HS-27A (cell line): Measurements from ENCODE around the gene BEAN1.
"Not testable (repeated sequence)": the region's sequence is repeated elsewhere in the genome, so short reads cannot be mapped to it uniquely, and the experiment has no call there.

Source experiments
- DNase-seq: peaks from one replicate; pipeline ENCODE4 v3.0.0-alpha.2; 2012; ENCODE audit warnings: low read depth, missing footprints

Gene BEAN1

DNA sequence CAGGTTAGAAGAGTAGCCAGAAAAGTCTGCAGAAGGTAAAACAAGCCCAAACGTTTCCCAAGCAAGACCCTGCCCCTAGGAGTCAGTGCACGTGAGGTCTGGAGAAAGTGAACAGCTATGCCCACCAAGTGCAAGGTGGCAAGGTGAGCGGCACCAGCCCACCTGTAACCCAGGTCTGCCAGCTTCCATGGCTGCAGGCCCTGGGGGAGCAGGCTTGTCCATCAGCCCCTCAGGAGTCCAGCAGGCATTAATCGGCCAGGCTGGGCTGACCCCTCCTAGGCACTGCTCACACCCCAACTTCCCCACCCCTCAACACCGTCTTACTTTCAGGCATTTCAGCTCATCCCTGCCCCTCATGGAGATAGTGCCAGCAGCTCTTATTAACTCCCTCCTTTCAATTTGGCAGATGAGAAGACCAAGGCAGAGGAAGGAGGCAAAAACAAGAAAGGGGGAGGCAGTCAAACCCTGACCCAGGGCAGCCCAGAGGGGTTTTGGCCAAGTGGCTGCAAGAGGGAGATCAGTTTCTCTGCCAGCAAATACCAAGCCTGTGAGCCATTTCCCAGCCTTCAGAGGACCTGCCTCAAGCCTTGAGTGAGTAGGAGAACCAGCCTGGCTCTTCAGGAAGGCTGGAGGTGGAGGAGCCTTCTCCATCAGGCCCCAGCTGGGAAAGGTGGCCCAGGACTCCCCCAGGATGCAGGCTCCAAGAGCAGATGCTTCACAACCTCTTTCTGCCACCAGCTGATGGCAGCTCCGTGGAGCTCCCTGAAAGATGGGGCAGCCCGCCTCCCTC lies 14.7 kb downstream of the BEAN1 start:
- no peak for DNase-seq

DNA sequence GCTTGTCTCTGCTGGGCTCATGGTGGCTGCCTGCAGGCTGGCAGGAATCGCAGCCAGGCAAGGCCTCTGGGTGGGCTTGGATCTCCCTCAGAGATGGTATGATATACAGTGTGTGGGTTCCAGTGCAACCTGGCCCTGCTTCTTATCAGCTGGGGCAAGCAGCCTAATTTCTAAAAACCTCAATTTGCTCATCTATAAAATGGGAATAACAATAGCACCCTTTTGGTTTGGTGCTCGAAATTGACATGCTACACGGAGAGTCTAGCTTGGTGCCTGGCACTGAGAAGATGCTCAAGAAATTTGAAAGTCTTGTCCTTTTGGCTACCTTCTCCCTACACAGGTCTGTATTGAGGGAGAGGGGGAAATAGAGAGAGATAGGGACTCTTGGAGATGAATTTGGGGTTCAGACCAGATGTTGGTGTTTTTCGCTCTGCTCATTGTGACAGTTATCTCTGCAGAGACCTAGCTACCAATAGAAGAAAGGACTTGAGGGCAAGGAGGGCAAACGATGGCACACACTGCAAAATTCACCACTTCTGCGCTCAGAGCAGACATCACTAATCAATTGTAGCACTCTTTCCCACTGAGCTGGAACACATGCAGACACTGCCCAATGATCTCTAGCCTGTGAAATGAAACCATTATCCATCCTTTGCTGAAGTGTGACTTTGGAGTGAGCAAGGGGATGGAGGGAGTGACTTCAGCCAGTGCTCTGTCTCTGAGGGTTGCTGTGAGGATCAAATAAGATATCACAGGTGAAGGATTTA lies 15.6 kb downstream of the BEAN1 start:
- DNase-seq: no peak

DNA sequence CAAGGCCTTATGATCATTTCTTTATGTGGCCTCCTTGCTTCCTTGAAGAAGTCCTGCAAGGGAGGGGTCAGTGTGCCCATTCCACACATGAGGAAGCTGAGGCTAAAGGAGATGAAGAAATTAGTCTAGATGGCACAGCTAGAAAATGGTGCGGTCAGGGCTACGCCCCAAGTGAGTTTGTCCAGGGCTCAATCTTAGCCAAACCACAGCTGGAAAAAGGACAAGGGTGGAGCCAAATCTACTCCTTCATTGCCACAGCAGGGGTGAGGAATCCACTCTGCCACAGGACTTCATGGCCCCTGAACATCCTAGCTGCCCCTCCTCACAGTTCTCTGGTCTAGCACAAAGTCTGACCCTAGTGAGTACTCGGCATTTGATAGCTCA lies 16.2 kb downstream of the BEAN1 start:
- no peak for DNase-seq

DNA sequence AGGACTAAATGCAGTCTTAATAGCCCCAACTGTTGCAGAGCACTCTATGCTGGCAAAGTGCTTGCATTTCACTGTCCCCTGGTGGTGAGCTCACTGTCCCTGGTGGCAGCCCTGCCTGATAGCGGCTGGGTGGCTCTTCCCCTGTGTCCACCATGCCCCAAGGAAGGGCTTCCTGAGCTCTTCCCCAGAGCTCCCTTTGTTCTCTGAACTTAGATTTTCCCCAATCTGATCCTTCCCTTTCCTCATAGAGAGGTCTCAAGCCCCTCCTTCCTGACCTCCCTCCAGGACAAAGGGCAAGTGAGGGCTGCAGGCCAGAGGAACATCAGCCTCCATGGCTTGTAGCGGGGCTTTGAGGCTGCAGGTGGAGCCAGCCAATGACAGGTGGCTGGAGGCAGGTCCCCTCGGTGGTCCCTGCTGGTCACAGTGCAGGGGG lies 17.0 kb downstream of the BEAN1 start:
- DNase-seq: no peak

DNA sequence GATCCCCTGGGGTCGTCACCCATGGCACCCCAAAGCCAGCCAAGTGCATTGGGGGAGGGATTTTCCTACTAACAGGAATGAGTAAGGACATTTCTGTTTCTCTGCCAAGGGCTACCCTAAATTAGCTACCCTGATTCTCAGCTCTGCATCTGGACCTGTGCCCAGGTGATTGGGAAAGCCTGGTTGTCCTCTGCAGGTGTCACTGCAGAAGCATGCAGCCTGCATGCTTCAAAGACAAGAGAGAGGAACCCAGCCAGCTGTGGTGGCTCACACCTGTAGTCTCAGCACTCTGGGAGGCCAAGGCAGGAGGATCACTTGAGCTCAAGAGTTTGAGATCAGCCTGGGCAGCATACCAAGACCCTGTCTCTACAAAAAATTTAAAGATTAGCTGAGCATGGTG lies 19.6 kb downstream of the BEAN1 start:
- no peak for DNase-seq

DNA sequence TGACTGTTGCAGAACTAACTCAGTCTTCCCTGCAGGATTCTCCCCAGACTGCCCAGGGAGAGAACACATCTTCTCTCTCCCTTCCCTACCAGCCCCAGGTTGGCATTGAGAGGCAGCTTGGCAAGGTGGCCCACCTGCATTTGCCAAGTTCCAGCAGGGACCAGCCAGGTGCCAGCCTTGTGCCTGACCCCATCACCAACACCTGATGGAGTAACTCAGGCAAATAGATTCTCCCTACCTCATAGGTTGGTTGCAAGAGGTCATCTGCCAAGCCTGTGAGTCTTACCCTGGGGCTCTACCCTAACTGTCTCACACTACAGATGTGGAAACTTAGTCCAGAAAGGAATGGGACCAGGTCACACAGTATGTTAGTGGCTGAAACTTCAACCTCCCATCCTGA lies 20.4 kb downstream of the BEAN1 start:
- no peak for DNase-seq

DNA sequence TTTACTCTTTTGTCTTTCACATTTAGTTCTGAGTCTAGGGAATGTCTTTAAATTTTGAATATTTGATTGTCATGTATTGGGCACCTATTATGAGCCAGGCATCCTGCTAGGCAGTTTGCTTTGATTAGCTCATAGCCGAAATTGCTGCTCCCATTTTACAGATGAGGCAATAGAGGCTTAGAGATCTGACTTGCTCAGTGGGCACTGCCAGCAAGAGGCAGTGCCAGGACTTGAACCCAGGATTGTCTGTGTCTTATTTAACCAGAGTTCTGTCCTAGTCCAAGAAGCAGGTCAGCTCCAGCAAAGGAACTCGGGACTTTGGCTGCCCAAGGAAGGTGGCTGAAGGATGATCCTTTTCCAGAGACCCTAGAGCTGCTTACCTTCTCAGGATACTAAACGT lies 24.5 kb downstream of the BEAN1 start:
- no peak for DNase-seq

DNA sequence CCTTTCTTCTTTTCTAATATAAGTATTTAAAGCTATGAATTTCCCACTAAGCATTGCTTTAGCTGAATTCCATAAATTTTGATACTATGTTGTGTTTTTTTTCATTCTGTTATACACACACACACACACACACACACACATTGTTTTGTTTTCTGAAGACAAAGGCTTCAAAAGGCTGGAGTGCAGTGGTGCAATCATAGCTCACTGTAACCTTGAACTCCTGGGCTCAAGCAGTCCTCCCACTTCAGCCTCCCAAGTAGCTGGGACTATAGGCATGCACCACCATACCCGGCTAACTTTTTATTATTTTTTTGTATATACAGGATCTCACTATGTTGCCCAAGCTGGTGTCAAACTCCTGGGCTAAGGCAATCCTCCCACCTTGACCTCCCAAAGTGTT lies 26.1 kb downstream of the BEAN1 start:
- not testable (repeated sequence) for DNase-seq

DNA sequence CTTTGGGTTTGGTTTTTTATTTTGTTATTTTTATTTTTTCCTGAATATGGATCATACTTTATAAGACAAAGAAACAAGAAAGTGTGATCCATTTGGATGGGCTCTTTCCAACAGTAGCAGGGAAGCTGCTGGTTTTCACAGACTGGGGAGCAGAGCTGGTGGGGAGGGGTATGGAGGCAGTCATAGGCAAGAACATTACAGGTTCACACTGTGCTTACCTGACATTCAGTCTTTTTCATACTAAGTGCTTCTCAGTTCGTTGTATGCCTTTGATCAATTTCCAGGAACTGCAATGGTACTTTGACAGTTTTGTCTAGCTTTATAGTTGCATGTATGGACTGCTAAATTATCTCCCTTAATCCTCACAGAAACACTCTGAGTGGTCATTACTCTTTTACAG lies 27.7 kb downstream of the BEAN1 start:
- no peak for DNase-seq

DNA sequence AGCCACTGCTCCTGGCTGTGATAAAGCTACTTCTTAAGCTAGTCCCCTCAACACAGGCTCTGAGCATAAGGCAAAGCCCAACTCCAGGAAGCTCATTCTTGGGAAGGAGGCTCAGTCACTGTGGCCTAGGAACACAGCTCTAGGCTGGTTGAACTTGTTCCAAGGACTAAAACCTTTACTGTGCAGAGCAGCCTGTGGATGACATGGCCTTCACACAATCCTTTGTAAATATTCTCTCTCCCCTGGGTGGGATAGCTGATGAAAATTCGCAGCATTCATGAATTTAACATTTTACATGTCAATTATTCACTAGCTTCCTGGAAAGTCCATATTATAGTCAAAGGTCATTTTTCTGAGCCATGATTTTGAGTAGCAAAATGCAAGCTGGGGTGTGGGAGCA lies 28.9 kb downstream of the BEAN1 start:
- DNase-seq: no peak

DNA sequence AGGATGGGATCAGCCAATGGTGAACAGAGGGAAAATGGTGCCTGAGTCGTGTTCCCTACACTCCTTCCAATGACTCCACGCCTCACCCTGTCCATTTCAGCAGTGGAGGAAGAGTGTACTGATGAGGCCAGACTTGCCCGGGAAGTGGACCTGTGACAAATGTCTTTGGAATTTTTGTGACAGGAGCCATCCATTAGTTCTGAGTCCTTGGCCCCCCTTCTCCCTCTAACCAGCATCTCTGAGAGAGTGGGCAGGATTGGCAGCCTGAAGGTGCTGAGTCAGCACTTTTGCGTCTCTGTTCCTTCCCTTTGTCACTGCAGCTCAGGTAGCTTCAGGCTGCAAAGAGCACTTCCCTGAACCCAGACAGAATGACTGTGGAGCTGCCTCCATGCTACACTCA lies 30.8 kb downstream of the BEAN1 start:
- DNase-seq: no peak

DNA sequence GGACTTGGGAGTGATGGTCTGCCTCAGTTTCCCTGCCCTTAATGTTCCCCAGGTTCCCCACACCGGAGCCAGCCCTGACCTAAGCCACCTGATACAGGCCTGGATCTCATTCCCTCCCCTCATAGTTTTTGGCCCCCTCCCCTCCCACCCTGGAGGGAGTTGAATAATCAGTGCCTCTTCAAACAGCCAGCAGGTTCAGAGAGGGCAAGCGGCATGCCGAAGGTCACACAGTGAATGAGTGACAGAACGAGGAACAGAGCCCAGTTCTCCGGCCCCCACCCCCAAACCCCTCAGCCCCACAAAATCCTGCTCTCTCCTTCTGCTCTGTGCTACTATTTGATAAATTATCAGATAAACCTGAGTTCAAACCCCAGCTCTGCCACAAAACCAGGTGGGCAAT lies 31.2 kb downstream of the BEAN1 start:
- no peak for DNase-seq

DNA sequence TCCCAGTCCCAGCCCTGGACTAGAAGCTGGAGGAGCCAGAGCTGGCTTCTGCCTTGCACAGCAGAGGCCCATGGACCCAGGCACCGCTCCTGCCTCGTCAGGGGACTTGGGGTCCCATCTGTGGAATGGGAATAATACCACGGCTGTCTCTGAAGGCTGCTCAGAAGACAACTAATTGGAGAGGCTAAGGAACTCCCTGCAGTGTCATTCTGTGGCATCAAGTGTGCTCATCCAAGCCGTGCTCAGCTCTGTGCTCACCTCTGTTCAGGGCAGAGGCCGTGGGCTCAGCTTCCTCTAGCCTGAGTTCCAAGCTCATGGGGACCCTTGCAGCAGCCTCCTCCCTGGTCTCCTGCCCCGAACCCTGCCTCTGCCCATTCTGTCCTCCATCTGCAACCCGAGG lies 31.8 kb downstream of the BEAN1 start:
- no peak for DNase-seq

DNA sequence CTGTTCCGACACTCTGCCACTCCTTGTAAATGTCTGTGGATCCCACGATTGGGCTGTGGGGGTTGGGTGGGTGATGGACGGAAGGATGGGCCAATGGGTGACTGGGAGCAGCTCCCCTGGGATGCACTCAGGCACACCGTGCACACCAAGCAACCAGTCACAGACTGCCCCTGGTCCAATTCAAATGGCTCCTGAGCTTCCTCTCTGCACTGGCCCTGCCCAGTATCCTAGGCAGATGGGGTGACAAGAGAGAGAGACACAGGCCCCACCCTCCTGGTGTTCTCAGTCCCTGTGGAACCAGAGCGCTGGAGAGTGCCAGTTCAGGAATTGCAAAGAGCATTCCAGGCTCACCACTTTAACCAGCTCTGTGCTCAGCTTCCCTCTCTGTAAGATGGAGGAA lies 32.8 kb downstream of the BEAN1 start:
- no peak for DNase-seq

DNA sequence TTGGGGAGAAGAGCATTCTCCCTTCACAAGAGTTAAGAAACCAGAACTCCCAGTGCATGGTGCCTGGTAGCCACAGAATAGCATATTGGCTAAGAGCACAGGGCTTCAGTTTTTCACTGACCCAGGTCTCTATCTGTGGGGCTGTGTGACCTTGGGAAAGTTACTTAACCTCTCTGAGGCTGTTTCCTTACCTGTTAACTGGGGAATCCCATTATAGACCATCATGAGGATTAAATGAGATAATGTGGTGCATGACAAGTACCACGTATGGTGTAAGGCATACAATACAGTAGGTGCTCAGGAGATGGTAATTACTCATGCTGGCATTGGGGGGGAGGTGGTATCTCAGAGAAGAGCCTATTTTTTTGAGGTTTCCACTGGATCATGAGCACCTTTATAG lies 33.6 kb downstream of the BEAN1 start:
- DNase-seq: no peak

DNA sequence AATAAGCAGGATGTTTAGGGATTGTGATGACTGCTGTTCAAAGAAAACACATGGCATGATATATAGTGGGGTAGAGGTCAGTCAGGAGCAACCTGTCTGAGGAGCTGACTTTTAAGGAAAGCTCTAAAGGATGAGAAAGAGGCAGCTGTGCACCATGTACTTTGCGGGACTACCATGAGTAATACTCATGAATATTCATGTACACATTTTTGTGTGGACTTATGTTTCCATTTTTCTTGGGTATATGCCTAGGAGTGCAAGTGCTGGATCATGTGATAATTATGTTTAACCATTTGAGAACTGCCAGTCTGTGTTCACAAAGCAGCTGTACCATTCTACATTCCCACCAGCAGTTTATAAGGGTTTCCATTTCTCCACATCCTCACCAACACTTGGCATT lies 35.8 kb downstream of the BEAN1 start:
- no peak for DNase-seq

DNA sequence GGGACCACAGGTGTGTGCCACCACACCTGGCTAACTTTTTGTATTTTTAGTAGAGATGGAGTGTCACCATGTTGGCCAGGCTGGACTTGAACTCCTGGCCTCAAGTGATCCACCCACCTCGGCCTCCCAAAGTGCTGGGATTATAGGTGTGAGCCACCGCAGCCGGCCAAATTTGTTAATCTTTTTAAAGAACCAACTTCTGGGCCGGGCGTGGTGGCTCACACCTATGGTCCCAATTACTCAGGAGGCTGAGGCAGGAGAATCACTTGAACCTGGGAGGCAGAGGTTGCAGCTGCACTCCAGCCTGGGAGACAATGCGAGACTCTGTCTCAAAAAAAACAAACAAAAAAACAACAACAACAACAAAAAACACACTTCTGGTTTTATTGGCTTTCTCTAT lies 38.9 kb downstream of the BEAN1 start:
- DNase-seq: not testable (repeated sequence)

DNA sequence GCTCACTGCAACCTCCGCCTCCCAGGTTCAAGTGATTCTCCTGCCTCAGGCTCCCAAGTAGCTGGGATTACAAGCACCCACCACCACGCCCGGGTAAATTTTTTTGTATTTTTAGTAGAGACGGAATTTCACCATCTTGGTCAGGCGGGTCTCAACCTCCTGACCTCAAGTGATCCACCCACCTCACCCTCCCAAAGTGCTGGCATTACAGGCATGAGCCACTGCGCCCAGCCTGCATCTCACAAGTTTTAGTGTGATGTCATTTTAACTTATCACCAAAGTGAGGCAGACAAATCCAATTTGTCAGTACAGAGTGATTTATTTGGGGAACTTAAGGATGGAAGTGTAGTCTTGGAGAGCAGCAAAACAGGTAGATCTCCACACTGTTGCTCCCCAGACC lies 39.5 kb downstream of the BEAN1 start:
- DNase-seq: not testable (repeated sequence)

DNA sequence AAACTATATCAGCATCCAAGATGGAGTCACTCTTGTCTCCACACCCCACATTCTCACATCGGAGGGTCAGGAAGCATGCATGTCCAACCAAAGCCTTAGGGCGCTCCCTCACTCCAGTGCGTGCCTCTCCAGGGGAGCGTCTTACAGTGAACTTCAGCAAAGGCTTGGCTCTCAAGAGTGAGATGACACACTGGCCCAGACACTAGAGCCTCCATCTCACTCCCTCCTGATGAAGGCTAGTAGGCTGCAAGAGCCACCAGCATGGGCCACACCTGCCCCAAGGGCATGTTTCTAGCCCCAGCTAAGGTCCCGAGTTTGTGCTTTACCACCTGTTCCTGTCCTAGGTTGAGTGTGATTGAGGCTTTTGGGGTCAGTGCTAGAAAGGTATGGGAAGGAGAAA lies 40.5 kb downstream of the BEAN1 start:
- DNase-seq: no peak

DNA sequence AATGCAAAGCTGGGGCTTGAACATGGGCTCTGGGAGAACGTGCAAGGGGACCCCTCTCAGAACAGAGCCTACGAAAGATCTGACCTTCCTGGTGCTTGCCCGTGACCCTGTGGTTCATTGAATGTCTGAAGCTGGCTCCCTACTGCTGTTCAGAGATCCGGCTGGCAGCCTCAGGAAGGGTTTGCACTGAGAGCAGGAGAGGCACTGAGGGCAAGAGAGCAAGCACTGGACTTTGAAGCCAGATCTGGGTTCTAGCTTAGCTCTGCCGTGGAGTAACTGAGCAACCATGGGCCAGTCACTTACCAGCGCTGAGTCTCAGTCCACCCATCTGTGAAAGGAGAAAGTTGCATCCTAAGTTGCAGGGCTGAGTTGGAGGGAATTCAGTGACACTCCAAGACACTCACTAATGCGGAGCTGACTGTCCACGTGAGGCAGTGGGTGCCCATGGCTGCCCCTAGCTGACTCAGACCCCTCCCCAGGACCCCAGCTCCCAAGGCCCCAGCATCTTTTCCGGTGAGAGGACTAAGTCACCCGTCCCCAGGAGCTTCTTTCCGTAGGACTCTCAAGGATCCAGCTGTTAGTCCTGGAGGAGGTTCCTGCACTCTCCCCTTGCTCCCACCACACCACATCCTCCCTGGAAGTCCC lies 41.3 kb downstream of the BEAN1 start:
- no peak for DNase-seq

DNA sequence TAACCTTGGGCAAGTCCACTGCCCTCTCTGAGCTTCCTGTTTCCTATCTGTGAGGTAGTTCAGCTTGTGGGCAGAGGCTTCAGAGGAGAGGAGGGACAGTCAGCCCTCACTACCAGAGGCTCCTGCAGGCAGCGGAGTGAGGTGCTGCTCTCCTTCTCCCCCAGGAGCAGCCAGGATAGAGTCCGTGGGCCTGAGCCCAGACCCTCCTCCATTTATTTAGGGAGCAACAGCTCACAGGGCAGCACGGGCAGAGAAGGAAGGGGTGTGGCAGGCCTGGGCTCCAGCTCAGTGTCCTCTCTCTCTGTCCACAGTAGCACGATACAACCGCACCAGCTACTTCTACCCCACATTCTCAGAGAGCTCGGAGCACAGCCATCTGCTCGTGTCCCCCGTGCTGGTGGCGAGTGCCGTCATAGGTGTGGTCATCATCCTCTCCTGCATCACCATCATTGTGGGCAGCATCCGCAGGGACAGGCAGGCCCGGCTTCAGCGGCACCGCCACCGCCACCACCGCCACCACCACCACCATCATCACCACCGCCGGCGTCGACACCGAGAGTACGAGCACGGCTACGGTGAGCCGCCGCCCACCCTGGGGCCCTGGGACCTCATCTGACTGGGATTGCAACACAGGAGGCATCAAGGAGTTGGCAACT lies 42.3 kb downstream of the BEAN1 start:
- DNase-seq: no peak

DNA sequence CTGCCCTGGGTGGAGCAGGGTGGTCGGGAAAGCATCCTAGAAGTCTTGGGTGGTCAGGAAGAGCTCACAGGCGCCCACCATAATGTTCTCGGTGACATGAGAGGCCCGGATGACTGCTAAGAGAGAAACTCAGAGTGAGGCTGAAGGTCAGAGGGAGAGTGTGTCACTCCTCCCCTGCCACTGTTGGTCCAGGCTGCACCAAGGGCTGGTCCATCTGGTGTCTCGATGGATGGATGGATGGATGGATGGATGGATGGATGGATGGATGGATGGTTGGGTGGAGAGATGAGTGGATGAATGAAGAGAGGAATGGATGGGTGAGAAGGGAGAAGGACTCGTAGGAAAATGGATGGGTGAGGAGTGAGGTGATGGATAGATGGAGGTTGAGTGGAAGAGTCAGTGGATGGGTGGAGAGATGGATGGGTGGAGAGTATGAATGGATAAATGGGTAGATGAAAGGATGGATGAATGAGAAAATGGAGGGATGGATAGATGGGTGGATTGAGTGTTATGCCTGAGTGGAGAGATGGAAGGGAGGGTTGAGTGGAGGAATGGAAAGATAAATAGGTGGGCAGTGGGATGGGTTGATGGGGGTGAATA lies 43.0 kb downstream of the BEAN1 start:
- DNase-seq: no peak
